IPS-18a (cell line): ENCODE results near the gene TSPEAR.

Experiments
- H3K27ac ChIP-seq: one replicate; pipeline ENCODE4 v1.5.1; 2013; ENCODE audit warnings: low read length
- H3K27me3 ChIP-seq: one replicate; pipeline ENCODE4 v1.6.1; 2013; ENCODE audit warnings: mild to moderate bottlenecking, low read length; ENCODE audit not compliant: control insufficient read depth, insufficient read depth
- H3K36me3 ChIP-seq: one replicate; pipeline ENCODE4 v1.6.1; 2013; ENCODE audit warnings: low read depth, low read length; ENCODE audit not compliant: control insufficient read depth
- H3K4me1 ChIP-seq: one replicate; pipeline ENCODE4 v1.6.1; 2013; ENCODE audit warnings: low read depth, low read length; ENCODE audit not compliant: control insufficient read depth
- H3K4me3 ChIP-seq: one replicate; pipeline ENCODE4 v1.5.1; 2013; ENCODE audit warnings: low read length
- H3K9ac ChIP-seq: one replicate; pipeline ENCODE4 v1.6.1; 2013; ENCODE audit warnings: mild to moderate bottlenecking, low read length, moderate library complexity
- H3K9me3 ChIP-seq: one replicate; pipeline ENCODE4 v1.6.1; 2013; ENCODE audit warnings: low read depth, low read length; ENCODE audit not compliant: control insufficient read depth

Gene TSPEAR

DNA sequence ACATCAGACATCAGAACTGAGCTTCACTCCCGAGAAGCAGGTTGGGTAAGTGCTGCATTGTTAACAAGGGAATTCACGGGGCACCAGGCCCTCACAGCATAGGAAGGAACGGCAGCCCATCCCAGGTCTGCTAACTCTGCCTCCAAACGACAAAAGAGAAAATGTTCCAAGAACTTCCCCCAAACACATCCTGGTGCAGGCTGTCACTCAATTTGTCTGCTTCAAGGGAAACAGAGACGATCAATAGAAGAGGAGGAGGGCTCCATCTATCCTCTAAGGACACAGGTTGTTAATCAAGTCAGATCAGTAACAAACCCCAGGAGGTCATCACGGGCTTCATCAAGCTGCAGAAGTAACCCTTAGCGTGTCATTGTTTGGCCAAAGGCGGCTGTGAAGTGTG is 3.5 kb upstream of the TSPEAR start:
- H3K27ac ChIP-seq: no peak overlapping the region
- no peak overlapping the region for H3K4me3 ChIP-seq
- H3K9ac ChIP-seq: no peak overlapping the region
- H3K4me1 ChIP-seq: peaks cover 43% of the 10 kb centered on the region
- peaks cover 52% of the 10 kb centered on the region for H3K27me3 ChIP-seq
- no peaks in the 10 kb centered on the region for H3K9me3 ChIP-seq
- no peaks in the 10 kb centered on the region for H3K36me3 ChIP-seq

DNA sequence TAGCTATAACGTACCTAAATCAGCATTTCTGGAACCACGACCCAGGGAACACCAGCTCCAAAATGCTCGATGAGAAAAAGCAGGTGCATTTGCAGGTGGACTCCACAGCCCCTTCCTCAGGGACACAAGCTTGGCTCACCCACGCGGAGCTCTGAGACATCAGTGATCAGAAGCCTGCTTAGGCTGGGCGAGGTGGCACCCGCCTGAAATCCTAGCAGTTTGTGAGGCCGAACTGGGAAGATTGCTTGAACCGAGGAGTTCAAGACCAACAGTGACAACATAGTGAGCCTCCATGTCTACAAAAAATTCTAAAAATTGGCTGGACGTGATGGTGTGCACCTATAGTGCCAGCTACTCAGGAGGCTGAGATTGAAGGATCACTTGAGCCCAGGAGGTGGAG is 2.5 kb upstream of the TSPEAR start:
- Histone ChIP-seq H3K4me3 (no peak overlapping the region), H3K9ac (no peak overlapping the region), H3K36me3 (no peaks in the 10 kb centered on the region), H3K27ac (no peak overlapping the region), H3K4me1 (peaks cover 53% of the 10 kb centered on the region), H3K9me3 (no peaks in the 10 kb centered on the region), H3K27me3 (peaks cover 62% of the 10 kb centered on the region)

- no peaks in the 10 kb centered on the region for H3K36me3 ChIP-seq
- H3K4me3 ChIP-seq: no peak overlapping the region
- H3K4me1 ChIP-seq: peaks cover 53% of the 10 kb centered on the region
- H3K27me3 ChIP-seq: peaks cover 69% of the 10 kb centered on the region
- H3K27ac ChIP-seq: no peak overlapping the region
- H3K9ac ChIP-seq: no peak overlapping the region
- no peaks in the 10 kb centered on the region for H3K9me3 ChIP-seq
Observed at GRCh38 chr21:44713130-44713529, 1.8 kb upstream of the TSPEAR start.

DNA sequence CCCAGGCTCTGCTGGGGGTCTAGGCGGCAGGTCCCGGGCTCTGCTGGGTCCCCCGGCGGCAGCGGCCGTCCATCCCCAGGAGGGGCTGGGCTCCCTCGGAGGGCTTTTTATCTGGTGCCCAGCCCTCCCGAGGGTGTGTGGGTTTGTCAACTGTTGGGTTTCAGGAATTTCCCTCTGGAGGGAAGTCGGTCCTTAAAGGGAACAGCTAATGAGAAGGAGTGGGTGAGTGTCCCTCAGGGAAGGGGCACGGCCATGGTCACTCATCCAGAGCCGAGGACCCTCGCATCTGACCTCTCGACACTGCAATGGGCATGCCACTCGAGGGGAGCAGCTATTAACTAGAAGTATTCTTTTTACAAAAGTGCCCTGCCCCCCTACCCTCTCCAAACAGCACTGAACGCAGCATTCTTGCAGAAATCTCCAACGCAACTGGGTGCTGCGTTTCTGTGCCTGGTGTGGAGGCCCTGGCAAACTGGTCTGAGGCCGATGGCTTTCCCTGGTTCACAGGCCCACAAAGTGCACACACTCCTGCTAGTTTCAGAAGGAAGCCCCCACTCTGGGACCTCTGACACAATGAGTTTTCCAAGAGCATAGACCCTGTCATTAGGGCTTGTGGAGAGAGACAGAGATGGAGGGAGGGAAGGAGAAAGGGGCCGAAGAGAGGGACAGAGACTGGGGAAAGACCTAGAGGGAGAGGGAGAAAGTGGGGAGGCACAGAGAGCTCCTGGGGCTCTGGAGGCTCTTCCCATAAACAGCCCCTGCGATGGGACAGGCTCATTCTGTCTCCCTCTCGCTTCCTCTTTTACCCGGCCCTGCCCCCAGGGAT is 1.0 kb upstream of the TSPEAR start:
- peaks cover 77% of the 10 kb centered on the region for H3K27me3 ChIP-seq
- H3K27ac ChIP-seq: no peak overlapping the region
- H3K4me1 ChIP-seq: peaks cover 53% of the 10 kb centered on the region
- no peaks in the 10 kb centered on the region for H3K36me3 ChIP-seq
- no peak overlapping the region for H3K9ac ChIP-seq
- no peaks in the 10 kb centered on the region for H3K9me3 ChIP-seq
- peak overlapping the region; percentile 65 for H3K4me3 ChIP-seq

DNA sequence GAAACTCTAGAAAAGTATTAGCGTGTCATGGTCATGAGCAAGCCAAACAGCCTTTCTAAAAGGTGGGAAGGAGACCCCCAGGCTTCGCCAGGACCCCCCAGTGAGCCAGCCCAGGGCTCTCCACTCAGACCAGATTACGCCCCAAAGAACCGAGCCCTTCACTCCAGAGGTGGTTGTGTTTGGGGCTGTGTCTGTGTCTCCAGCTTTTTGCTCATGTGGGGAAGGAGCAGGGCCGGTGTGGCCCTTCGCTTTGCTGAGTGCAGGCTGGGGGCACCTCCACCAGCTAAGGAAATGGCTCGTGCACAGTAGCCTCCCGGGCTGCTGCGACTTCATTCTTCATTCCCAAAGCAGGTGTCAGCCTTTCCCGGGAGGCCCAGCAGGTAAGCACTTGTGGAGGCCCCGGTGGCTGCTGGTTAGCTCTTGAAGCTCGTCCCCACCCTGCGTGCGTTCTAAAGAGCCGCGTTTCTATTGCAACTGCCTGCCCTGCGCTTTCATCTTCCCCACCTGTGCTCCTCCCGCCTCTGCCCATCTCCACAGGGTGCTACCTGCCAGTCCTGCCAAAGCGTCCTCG is 531 bp downstream of the TSPEAR start:
- Histone ChIP-seq H3K27me3 (peaks cover 92% of the 10 kb centered on the region), H3K27ac (no peak overlapping the region), H3K9ac (no peak overlapping the region), H3K4me3 (peak overlapping the region; percentile 65), H3K9me3 (no peaks in the 10 kb centered on the region), H3K4me1 (peaks cover 61% of the 10 kb centered on the region), H3K36me3 (no peaks in the 10 kb centered on the region)

DNA sequence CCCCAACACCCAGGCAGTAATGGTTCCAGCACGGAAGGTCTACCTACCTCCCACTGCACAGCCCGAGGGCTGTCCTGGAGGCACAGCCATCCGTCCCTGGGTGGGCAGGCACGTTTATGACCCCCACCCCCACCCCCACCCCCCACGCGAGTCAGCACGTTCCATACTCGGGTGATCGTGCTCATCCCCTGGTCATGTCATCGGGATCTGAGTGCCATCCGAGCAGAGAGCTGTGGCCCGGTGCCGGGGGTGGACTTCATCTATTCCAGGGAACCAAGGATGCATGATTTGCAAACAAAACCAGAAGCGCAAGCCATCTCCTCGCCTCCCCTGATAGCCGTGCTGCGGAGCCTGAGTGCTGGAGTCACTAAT is 1.1 kb downstream of the TSPEAR start:
- Histone ChIP-seq H3K9ac (no peak overlapping the region), H3K27me3 (peaks cover 93% of the 10 kb centered on the region), H3K36me3 (no peaks in the 10 kb centered on the region), H3K4me3 (peak overlapping the region; percentile 65), H3K27ac (no peak overlapping the region), H3K4me1 (peaks cover 61% of the 10 kb centered on the region), H3K9me3 (no peaks in the 10 kb centered on the region)

GRCh38 chr21:44709426-44710293 is 1.7 kb downstream of the TSPEAR start:
- Histone ChIP-seq H3K9ac (no peak overlapping the region), H3K4me1 (peaks cover 57% of the 10 kb centered on the region), H3K27me3 (peaks cover 92% of the 10 kb centered on the region), H3K36me3 (no peaks in the 10 kb centered on the region), H3K4me3 (peak overlapping the region; percentile 65), H3K27ac (no peak overlapping the region), H3K9me3 (no peaks in the 10 kb centered on the region)

DNA sequence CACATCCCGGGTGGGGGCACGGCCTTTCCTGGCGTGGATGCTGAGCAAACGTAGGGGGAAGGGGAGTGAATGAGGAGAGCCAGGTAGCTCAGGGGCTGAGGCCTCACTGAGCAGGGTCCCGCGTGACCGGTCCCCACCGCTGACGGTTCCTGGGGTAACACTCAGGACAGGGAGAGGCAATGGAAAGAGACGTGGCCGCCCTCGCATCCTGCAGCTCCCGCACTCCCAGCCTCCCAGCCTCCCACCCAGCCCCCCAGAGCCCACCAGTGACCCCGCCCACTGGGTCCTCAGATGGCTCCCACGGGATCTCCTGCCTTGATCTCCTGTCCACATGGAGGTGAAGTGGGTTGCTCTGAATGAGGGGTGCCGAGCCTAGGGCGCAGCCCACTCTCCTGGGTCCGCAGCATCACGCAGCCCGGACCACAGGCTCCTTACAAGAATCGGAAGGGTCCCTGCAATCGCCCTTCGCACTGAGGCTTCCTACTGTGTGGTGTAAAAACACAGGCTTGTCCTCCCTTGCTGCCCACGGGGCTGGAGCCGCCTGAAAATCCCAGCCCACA is 2.4 kb downstream of the TSPEAR start:
- Histone ChIP-seq H3K4me3 (peak overlapping the region; percentile 65), H3K4me1 (peaks cover 60% of the 10 kb centered on the region), H3K9me3 (no peaks in the 10 kb centered on the region), H3K27ac (no peak overlapping the region), H3K9ac (no peak overlapping the region), H3K36me3 (no peaks in the 10 kb centered on the region), H3K27me3 (peaks cover 91% of the 10 kb centered on the region)

GRCh38 chr21:44708213-44708865 is 3.0 kb downstream of the TSPEAR start:
- no peaks in the 10 kb centered on the region for H3K9me3 ChIP-seq
- H3K9ac ChIP-seq: peak overlapping the region; percentile 13
- H3K27me3 ChIP-seq: peaks cover 85% of the 10 kb centered on the region
- H3K36me3 ChIP-seq: no peaks in the 10 kb centered on the region
- peaks cover 66% of the 10 kb centered on the region for H3K4me1 ChIP-seq
- no peak overlapping the region for H3K27ac ChIP-seq
- H3K4me3 ChIP-seq: peak overlapping the region; percentile 65

- peak overlapping the region; percentile 65 for H3K4me3 ChIP-seq
- peak overlapping the region; percentile 26 for H3K9ac ChIP-seq
- no peak overlapping the region for H3K27ac ChIP-seq
- peaks cover 65% of the 10 kb centered on the region for H3K4me1 ChIP-seq
- H3K9me3 ChIP-seq: no peaks in the 10 kb centered on the region
- H3K36me3 ChIP-seq: no peaks in the 10 kb centered on the region
- H3K27me3 ChIP-seq: peaks cover 71% of the 10 kb centered on the region
Observed at GRCh38 chr21:44706706-44707581, 4.4 kb downstream of the TSPEAR start.
